ENCODE results near the gene TRPM2.

The TRPM2 gene

GRCh38 chr21:44344541-44345183 lies 8.8 kb upstream of the TRPM2 start:
- Histone ChIP-seq H3K4me1 (ENCODE audit: control insufficient read depth, insufficient read depth, low read length) (peaks cover 6% of the 10 kb centered on the region), H3K9ac (ENCODE audit: low read length) (no peak overlapping the region), H3K9me3 (ENCODE audit: control insufficient read depth, low read length) (no peaks in the 10 kb centered on the region), H3K4me3 (ENCODE audit: low read length) (no peak overlapping the region), H3K27me3 (ENCODE audit: control insufficient read depth, insufficient read depth, low read length) (peaks cover 25% of the 10 kb centered on the region), H3K36me3 (ENCODE audit: control insufficient read depth, insufficient read depth, low read length) (no peaks in the 10 kb centered on the region)

DNA sequence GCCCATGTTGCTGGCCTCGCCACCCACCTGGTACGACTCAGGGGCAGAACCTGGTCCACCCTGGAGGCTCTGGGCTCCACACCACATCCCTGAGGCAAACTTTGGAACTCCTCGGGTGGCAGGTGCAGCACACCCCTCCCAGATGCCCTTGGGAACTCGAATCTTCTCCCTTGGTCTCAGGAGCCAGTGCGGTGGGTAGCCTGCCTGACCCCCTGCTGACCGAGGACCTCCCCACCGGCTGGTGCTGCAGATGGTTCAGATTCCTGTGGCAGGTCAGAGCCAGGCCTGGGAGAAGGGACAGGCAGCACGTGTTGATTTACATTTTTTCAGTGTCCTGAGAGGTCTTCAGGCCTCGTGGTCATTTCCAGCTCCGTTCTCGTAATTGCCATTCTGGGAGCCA lies 7.9 kb upstream of the TRPM2 start:
- Histone ChIP-seq H3K9me3 (ENCODE audit: control insufficient read depth, low read length) (no peaks in the 10 kb centered on the region), H3K4me3 (ENCODE audit: low read length) (no peak overlapping the region), H3K9ac (ENCODE audit: low read length) (no peak overlapping the region), H3K36me3 (ENCODE audit: control insufficient read depth, insufficient read depth, low read length) (no peaks in the 10 kb centered on the region), H3K4me1 (ENCODE audit: control insufficient read depth, insufficient read depth, low read length) (no peaks in the 10 kb centered on the region), H3K27me3 (ENCODE audit: control insufficient read depth, insufficient read depth, low read length) (peaks cover 31% of the 10 kb centered on the region)

- H3K9ac ChIP-seq (ENCODE audit: low read length): no peak overlapping the region
- H3K4me3 ChIP-seq (ENCODE audit: low read length): no peak overlapping the region
- no peaks in the 10 kb centered on the region for H3K4me1 ChIP-seq (ENCODE audit: control insufficient read depth, insufficient read depth, low read length)
- H3K36me3 ChIP-seq (ENCODE audit: control insufficient read depth, insufficient read depth, low read length): no peaks in the 10 kb centered on the region
- H3K9me3 ChIP-seq (ENCODE audit: control insufficient read depth, low read length): no peaks in the 10 kb centered on the region
- peaks cover 54% of the 10 kb centered on the region for H3K27me3 ChIP-seq (ENCODE audit: control insufficient read depth, insufficient read depth, low read length)
Measured at GRCh38 chr21:44347911-44348451, 5.4 kb upstream of the TRPM2 start.

GRCh38 chr21:44348861-44349260 lies 4.6 kb upstream of the TRPM2 start:
- no peaks in the 10 kb centered on the region for H3K9me3 ChIP-seq (ENCODE audit: control insufficient read depth, low read length)
- no peak overlapping the region for H3K4me3 ChIP-seq (ENCODE audit: low read length)
- H3K9ac ChIP-seq (ENCODE audit: low read length): no peak overlapping the region
- peaks cover 54% of the 10 kb centered on the region for H3K27me3 ChIP-seq (ENCODE audit: control insufficient read depth, insufficient read depth, low read length)
- no peaks in the 10 kb centered on the region for H3K4me1 ChIP-seq (ENCODE audit: control insufficient read depth, insufficient read depth, low read length)
- H3K36me3 ChIP-seq (ENCODE audit: control insufficient read depth, insufficient read depth, low read length): no peaks in the 10 kb centered on the region

- H3K4me3 ChIP-seq (ENCODE audit: low read length): no peak overlapping the region
- H3K36me3 ChIP-seq (ENCODE audit: control insufficient read depth, insufficient read depth, low read length): no peaks in the 10 kb centered on the region
- no peaks in the 10 kb centered on the region for H3K4me1 ChIP-seq (ENCODE audit: control insufficient read depth, insufficient read depth, low read length)
- no peak overlapping the region for H3K9ac ChIP-seq (ENCODE audit: low read length)
- H3K27me3 ChIP-seq (ENCODE audit: control insufficient read depth, insufficient read depth, low read length): peaks cover 58% of the 10 kb centered on the region
- no peaks in the 10 kb centered on the region for H3K9me3 ChIP-seq (ENCODE audit: control insufficient read depth, low read length)
Measured at GRCh38 chr21:44349416-44349846, 4.0 kb upstream of the TRPM2 start.

- no peaks in the 10 kb centered on the region for H3K9me3 ChIP-seq (ENCODE audit: control insufficient read depth, low read length)
- H3K36me3 ChIP-seq (ENCODE audit: control insufficient read depth, insufficient read depth, low read length): no peaks in the 10 kb centered on the region
- no peaks in the 10 kb centered on the region for H3K4me1 ChIP-seq (ENCODE audit: control insufficient read depth, insufficient read depth, low read length)
- H3K9ac ChIP-seq (ENCODE audit: low read length): no peak overlapping the region
- H3K4me3 ChIP-seq (ENCODE audit: low read length): no peak overlapping the region
- H3K27me3 ChIP-seq (ENCODE audit: control insufficient read depth, insufficient read depth, low read length): peaks cover 55% of the 10 kb centered on the region
Measured at GRCh38 chr21:44349847-44350772, 3.3 kb upstream of the TRPM2 start.

DNA sequence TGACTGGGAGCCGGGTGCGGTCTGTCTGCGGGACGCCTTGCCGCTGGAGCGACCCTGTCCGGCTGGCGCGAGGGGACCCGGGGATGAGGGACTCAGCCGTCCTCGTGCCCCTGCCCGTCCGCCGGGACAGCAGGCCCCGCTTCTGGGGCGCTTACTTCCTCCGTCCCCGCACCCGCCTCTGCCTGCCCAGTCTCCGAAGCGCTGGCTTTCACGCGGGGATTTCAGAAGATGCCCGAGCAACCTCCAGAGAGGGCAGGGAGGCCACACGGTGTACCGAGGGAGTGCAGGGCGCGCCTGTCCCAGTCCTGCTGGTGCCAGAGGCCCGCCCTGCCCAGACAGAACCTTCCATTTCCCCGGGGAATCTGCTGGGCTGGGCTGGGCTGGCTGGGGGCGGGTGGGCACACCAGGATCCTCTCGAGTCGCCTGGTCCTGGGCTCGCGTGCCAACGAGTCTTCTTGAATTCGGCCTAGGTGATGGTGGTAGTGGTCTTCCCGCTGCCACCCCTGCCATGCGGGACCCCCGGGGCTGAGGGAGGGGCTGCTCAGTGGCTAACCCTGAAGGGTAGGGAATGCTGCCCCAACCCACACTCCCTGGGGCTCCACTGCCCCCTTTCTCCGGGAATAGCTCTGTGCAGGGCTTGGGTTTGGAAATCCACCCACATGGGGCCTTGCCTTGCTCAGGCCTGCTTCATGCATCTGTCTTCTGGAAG lies 2.5 kb upstream of the TRPM2 start:
- no peak overlapping the region for H3K9ac ChIP-seq (ENCODE audit: low read length)
- no peak overlapping the region for H3K4me3 ChIP-seq (ENCODE audit: low read length)
- H3K36me3 ChIP-seq (ENCODE audit: control insufficient read depth, insufficient read depth, low read length): no peaks in the 10 kb centered on the region
- no peaks in the 10 kb centered on the region for H3K4me1 ChIP-seq (ENCODE audit: control insufficient read depth, insufficient read depth, low read length)
- H3K27me3 ChIP-seq (ENCODE audit: control insufficient read depth, insufficient read depth, low read length): peaks cover 55% of the 10 kb centered on the region
- no peaks in the 10 kb centered on the region for H3K9me3 ChIP-seq (ENCODE audit: control insufficient read depth, low read length)

GRCh38 chr21:44351535-44352252 lies 1.7 kb upstream of the TRPM2 start:
- Histone ChIP-seq H3K27me3 (ENCODE audit: control insufficient read depth, insufficient read depth, low read length) (peaks cover 55% of the 10 kb centered on the region), H3K9ac (ENCODE audit: low read length) (no peak overlapping the region), H3K4me1 (ENCODE audit: control insufficient read depth, insufficient read depth, low read length) (no peaks in the 10 kb centered on the region), H3K36me3 (ENCODE audit: control insufficient read depth, insufficient read depth, low read length) (no peaks in the 10 kb centered on the region), H3K9me3 (ENCODE audit: control insufficient read depth, low read length) (no peaks in the 10 kb centered on the region), H3K4me3 (ENCODE audit: low read length) (no peak overlapping the region)

DNA sequence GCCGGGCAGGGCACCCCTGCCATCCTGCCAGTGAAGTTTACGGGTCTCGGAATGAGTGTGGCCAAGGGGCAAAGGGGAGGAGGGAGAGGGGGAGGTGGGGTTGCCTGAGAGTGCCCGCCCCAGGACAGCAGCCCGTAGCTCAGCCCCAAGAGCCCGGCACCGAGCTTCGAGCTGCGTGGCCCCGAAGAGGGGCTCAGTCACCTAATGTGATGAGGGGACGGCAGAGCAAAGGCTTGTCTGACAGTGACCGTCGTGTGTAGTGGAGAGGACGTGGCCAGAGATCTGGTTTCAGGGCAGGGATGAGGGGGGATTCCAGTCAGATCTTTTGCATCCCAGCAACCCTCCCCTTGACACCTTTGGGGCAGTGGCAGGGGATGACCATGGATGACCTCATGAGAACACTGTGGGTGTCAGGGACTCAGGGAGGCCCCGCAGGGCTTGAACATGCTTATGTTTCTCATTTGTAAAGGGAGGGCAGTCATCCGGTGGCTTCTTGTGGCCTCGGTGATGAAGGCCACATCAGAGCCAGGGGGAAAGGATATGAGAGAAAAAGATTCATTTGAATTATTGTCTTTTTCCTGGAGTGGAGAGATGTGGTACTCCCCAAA lies 1.1 kb upstream of the TRPM2 start:
- peaks cover 55% of the 10 kb centered on the region for H3K27me3 ChIP-seq (ENCODE audit: control insufficient read depth, insufficient read depth, low read length)
- no peaks in the 10 kb centered on the region for H3K4me1 ChIP-seq (ENCODE audit: control insufficient read depth, insufficient read depth, low read length)
- no peak overlapping the region for H3K4me3 ChIP-seq (ENCODE audit: low read length)
- H3K9ac ChIP-seq (ENCODE audit: low read length): no peak overlapping the region
- no peaks in the 10 kb centered on the region for H3K9me3 ChIP-seq (ENCODE audit: control insufficient read depth, low read length)
- no peaks in the 10 kb centered on the region for H3K36me3 ChIP-seq (ENCODE audit: control insufficient read depth, insufficient read depth, low read length)

DNA sequence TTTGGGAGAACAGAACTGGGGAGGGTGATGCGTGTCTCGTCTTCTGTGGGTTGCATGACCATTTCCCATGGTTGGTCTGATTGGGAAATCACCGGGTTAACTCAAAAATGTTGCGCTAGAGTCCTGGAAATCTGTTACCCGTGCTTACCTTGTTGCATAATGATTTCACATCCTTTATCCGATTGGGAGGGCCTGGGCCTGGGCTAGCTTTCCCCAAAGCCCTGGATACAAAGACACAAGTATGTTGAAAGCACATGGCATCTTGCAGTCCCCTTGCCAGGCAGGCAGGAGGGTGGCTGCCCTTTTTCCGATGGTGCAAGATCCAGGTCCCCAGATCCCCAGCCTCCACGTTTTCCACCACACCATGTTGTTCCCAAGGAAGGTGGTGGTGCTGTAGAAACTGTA lies 582 bp downstream of the TRPM2 start:
- Histone ChIP-seq H3K36me3 (ENCODE audit: control insufficient read depth, insufficient read depth, low read length) (no peaks in the 10 kb centered on the region), H3K9ac (ENCODE audit: low read length) (no peak overlapping the region), H3K4me3 (ENCODE audit: low read length) (no peak overlapping the region), H3K9me3 (ENCODE audit: control insufficient read depth, low read length) (no peaks in the 10 kb centered on the region), H3K27me3 (ENCODE audit: control insufficient read depth, insufficient read depth, low read length) (peaks cover 47% of the 10 kb centered on the region), H3K4me1 (ENCODE audit: control insufficient read depth, insufficient read depth, low read length) (no peaks in the 10 kb centered on the region)
